ENCODE results near the gene TRPM3.

The TRPM3 gene

GRCh38 chr9:70692431-70692830 lies 429.0 kb downstream of the TRPM3 start:
- TF ChIP-seq EZH2phosphoT487 (IDR thresholded peaks at IDR 0.05; ENCODE audit: low read depth) (no peak), CTCF (IDR thresholded peaks at IDR 0.05; ENCODE audit: low read depth, low read length) (no peak)
- Histone ChIP-seq H3K27ac (ENCODE audit: low read length) (no peak overlapping the region), H3K4me1 (ENCODE audit: low read length) (peaks cover 3% of the 10 kb centered on the region; the same call in 1 of the 2 replicates), H3K4me3 (ENCODE audit: low read length) (no peak overlapping the region), H3K27me3 (ENCODE audit: low read depth, low read length) (peaks cover 7% of the 10 kb centered on the region; the same call in 1 of the 2 replicates), H4K20me1 (ENCODE audit: insufficient read depth, low read length) (no peaks in the 10 kb centered on the region), H3K79me2 (ENCODE audit: low read length) (no peaks in the 10 kb centered on the region), H3K9ac (ENCODE audit: low read length) (no peak overlapping the region), H3K4me2 (ENCODE audit: low read length) (no peak overlapping the region), H3K36me3 (replicated peaks; ENCODE audit: low read depth, low read length) (no peaks in the 10 kb centered on the region), H3K9me3 (ENCODE audit: insufficient read depth, low read length) (no peaks in the 10 kb centered on the region), H2AFZ (ENCODE audit: low read depth, low read length) (no peak overlapping the region)

- Histone ChIP-seq H3K79me2 (ENCODE audit: low read length) (no peaks in the 10 kb centered on the region), H3K4me3 (ENCODE audit: low read length) (no peak overlapping the region), H3K9me3 (ENCODE audit: insufficient read depth, low read length) (no peaks in the 10 kb centered on the region), H3K27ac (ENCODE audit: low read length) (no peak overlapping the region), H3K9ac (ENCODE audit: low read length) (no peak overlapping the region), H4K20me1 (ENCODE audit: insufficient read depth, low read length) (no peaks in the 10 kb centered on the region), H3K36me3 (replicated peaks; ENCODE audit: low read depth, low read length) (no peaks in the 10 kb centered on the region), H3K4me1 (ENCODE audit: low read length) (no peaks in the 10 kb centered on the region), H2AFZ (ENCODE audit: low read depth, low read length) (no peak overlapping the region), H3K4me2 (ENCODE audit: low read length) (no peak overlapping the region), H3K27me3 (ENCODE audit: low read depth, low read length) (peaks cover 7% of the 10 kb centered on the region; the same call in 1 of the 2 replicates)
- TF ChIP-seq EZH2phosphoT487 (IDR thresholded peaks at IDR 0.05; ENCODE audit: low read depth): no peak
- TF ChIP-seq CTCF (IDR thresholded peaks at IDR 0.05; ENCODE audit: low read depth, low read length): no peak
These were observed 432.7 kb downstream of the TRPM3 start for GRCh38 chr9:70688704-70689103.

- H3K27ac ChIP-seq (ENCODE audit: low read length): no peak overlapping the region
- no peaks in the 10 kb centered on the region for H3K79me2 ChIP-seq (ENCODE audit: low read length)
- no peak overlapping the region for H2AFZ ChIP-seq (ENCODE audit: low read depth, low read length)
- H3K36me3 ChIP-seq (replicated peaks; ENCODE audit: low read depth, low read length): no peaks in the 10 kb centered on the region
- H3K9ac ChIP-seq (ENCODE audit: low read length): no peak overlapping the region
- no peak overlapping the region for H3K4me3 ChIP-seq (ENCODE audit: low read length)
- no peak overlapping the region for H3K4me2 ChIP-seq (ENCODE audit: low read length)
- no peaks in the 10 kb centered on the region for H3K9me3 ChIP-seq (ENCODE audit: insufficient read depth, low read length)
- no peaks in the 10 kb centered on the region for H3K4me1 ChIP-seq (ENCODE audit: low read length)
- peaks cover 6% of the 10 kb centered on the region; the same call in 1 of the 2 replicates for H3K27me3 ChIP-seq (ENCODE audit: low read depth, low read length)
- H4K20me1 ChIP-seq (ENCODE audit: insufficient read depth, low read length): no peaks in the 10 kb centered on the region
- no peak for TF ChIP-seq EZH2phosphoT487 (IDR thresholded peaks at IDR 0.05; ENCODE audit: low read depth)
These were observed 437.6 kb downstream of the TRPM3 start for GRCh38 chr9:70683841-70684240.

GRCh38 chr9:70682298-70682697 lies 439.1 kb downstream of the TRPM3 start:
- no peak overlapping the region for H3K4me3 ChIP-seq (ENCODE audit: low read length)
- H3K9ac ChIP-seq (ENCODE audit: low read length): no peak overlapping the region
- peaks cover 3% of the 10 kb centered on the region; the same call in 1 of the 2 replicates for H3K27me3 ChIP-seq (ENCODE audit: low read depth, low read length)
- no peak overlapping the region for H2AFZ ChIP-seq (ENCODE audit: low read depth, low read length)
- H3K36me3 ChIP-seq (replicated peaks; ENCODE audit: low read depth, low read length): no peaks in the 10 kb centered on the region
- no peaks in the 10 kb centered on the region for H3K9me3 ChIP-seq (ENCODE audit: insufficient read depth, low read length)
- no peaks in the 10 kb centered on the region for H3K4me1 ChIP-seq (ENCODE audit: low read length)
- H3K79me2 ChIP-seq (ENCODE audit: low read length): no peaks in the 10 kb centered on the region
- TF ChIP-seq CTCF (IDR thresholded peaks at IDR 0.05; ENCODE audit: low read depth, low read length) (no peak), EZH2phosphoT487 (IDR thresholded peaks at IDR 0.05; ENCODE audit: low read depth) (no peak)
- H4K20me1 ChIP-seq (ENCODE audit: insufficient read depth, low read length): no peaks in the 10 kb centered on the region
- no peak overlapping the region for H3K4me2 ChIP-seq (ENCODE audit: low read length)
- H3K27ac ChIP-seq (ENCODE audit: low read length): no peak overlapping the region

Data from OCI-LY3 (cell line).